H9 (cell line): ENCODE measurements around the gene DAPK1. TPM values are rescaled to one million over a fixed set of nuclear protein-coding genes. Genes with fewer than 3 reads are reported as not detected.
A peak's percentile ranks its signal among the peaks of the same experiment; 100 is the strongest.

Source experiments
- DNase-seq: peaks from one replicate; pipeline ENCODE4 v3.0.0-alpha.2; 2017
- H2AFZ ChIP-seq: one replicate; pipeline ENCODE4 v1.6.1; 2013; ENCODE audit warnings: mild to moderate bottlenecking, low read length, control low read depth, moderate library complexity
- H2AK5ac ChIP-seq: 2 replicates; pipeline ENCODE4 v1.6.1; 2013; ENCODE audit warnings: low read length, control low read depth, mixed read lengths; ENCODE audit not compliant: insufficient read length
- H2BK120ac ChIP-seq: one replicate; pipeline ENCODE4 v1.6.1; 2013; ENCODE audit warnings: low read depth, mild to moderate bottlenecking, low read length, control low read depth, inconsistent platforms; ENCODE audit not compliant: poor library complexity, severe bottlenecking
- H2BK12ac ChIP-seq: 2 replicates; pipeline ENCODE4 v1.6.1; 2013; ENCODE audit warnings: low read length, control low read depth, mixed read lengths, low read depth; ENCODE audit not compliant: insufficient read length
- H2BK15ac ChIP-seq: 2 replicates; pipeline ENCODE4 v1.6.1; 2013; ENCODE audit warnings: low read depth, low read length, control low read depth
- H2BK20ac ChIP-seq: one replicate; pipeline ENCODE4 v1.6.1; 2013; ENCODE audit warnings: low read depth, mild to moderate bottlenecking, low read length, control low read depth, inconsistent platforms; ENCODE audit not compliant: poor library complexity, severe bottlenecking
- H2BK5ac ChIP-seq: 2 replicates; pipeline ENCODE4 v1.6.1; 2013; ENCODE audit warnings: low read length, control low read depth, mixed read lengths; ENCODE audit not compliant: insufficient read length
- H3K14ac ChIP-seq: 2 replicates; pipeline ENCODE4 v1.6.1; 2013; ENCODE audit warnings: low read length, control low read depth; ENCODE audit not compliant: insufficient read depth
- H3K18ac ChIP-seq: 2 replicates; pipeline ENCODE4 v1.6.1; 2013; ENCODE audit warnings: low read depth, mild to moderate bottlenecking, mixed read lengths, low read length, control low read depth; ENCODE audit not compliant: insufficient read length
- H3K23ac ChIP-seq: 2 replicates; pipeline ENCODE4 v1.6.1; 2013; ENCODE audit warnings: low read length, control low read depth, mixed read lengths, low read depth; ENCODE audit not compliant: insufficient read length
- H3K23me2 ChIP-seq: 2 replicates; pipeline ENCODE4 v1.6.1; 2013; ENCODE audit warnings: low read depth, mild to moderate bottlenecking, mixed read lengths, low read length, control low read depth; ENCODE audit not compliant: insufficient read length, poor library complexity, severe bottlenecking
- H3K27ac ChIP-seq: 2 replicates; pipeline ENCODE4 v1.5.1; 2013; ENCODE audit warnings: low read length, control low read depth, mixed read lengths, low read depth; ENCODE audit not compliant: insufficient read length
- H3K27me3 ChIP-seq: 2 replicates; pipeline ENCODE4 v1.6.1; 2013; ENCODE audit warnings: low read length, control low read depth, inconsistent platforms; ENCODE audit not compliant: insufficient read depth
- H3K4ac ChIP-seq: 2 replicates; pipeline ENCODE4 v1.6.1; 2013; ENCODE audit warnings: low read depth, mild to moderate bottlenecking, control low read depth, inconsistent platforms, low read length, moderate library complexity
- H3K4me1 ChIP-seq: 2 replicates; pipeline ENCODE4 v1.6.1; 2013; ENCODE audit warnings: low read length, control low read depth, inconsistent platforms; ENCODE audit not compliant: insufficient read depth
- H3K4me2 ChIP-seq: 2 replicates; pipeline ENCODE4 v1.6.1; 2013; ENCODE audit warnings: low read length, control low read depth, mixed read lengths; ENCODE audit not compliant: insufficient read length, insufficient read depth
- H3K56ac ChIP-seq: 2 replicates; pipeline ENCODE4 v1.6.1; 2013; ENCODE audit warnings: low read depth, mild to moderate bottlenecking, mixed read lengths, low read length, control low read depth; ENCODE audit not compliant: insufficient read length
- H3K79me1 ChIP-seq: 2 replicates; pipeline ENCODE4 v1.6.1; 2013; ENCODE audit warnings: low read depth, mild to moderate bottlenecking, moderate library complexity, low read length, control low read depth, inconsistent platforms; ENCODE audit not compliant: insufficient read depth, poor library complexity, severe bottlenecking
- H3K79me2 ChIP-seq: 2 replicates; pipeline ENCODE4 v1.6.1; 2013; ENCODE audit warnings: low read length, control low read depth, inconsistent platforms; ENCODE audit not compliant: insufficient read depth
- H3K9ac ChIP-seq: 2 replicates; pipeline ENCODE4 v1.6.1; 2013; ENCODE audit warnings: low read length, control low read depth, mixed read lengths; ENCODE audit not compliant: insufficient read length; ENCODE audit errors: extremely low read depth
- H3K9me3 ChIP-seq: one replicate; pipeline ENCODE4 v1.6.1; 2013; ENCODE audit warnings: low read depth, low read length, inconsistent platforms; ENCODE audit not compliant: control insufficient read depth
- H3T11ph ChIP-seq: one replicate; pipeline ENCODE4 v1.6.1; 2013; ENCODE audit warnings: mild to moderate bottlenecking, low read length, control low read depth, inconsistent platforms
- H4K20me1 ChIP-seq: one replicate; pipeline ENCODE4 v1.6.1; 2013; ENCODE audit not compliant: control insufficient read depth, insufficient read length, insufficient read depth
- H4K5ac ChIP-seq: 2 replicates; pipeline ENCODE4 v1.6.1; 2013; ENCODE audit warnings: low read depth, mild to moderate bottlenecking, mixed read lengths, low read length, control low read depth; ENCODE audit not compliant: insufficient read length
- H4K8ac ChIP-seq: replicated peaks from 2 replicates; pipeline ENCODE4 v1.6.1; 2013; ENCODE audit warnings: low read length, control low read depth, mixed read lengths, low read depth; ENCODE audit not compliant: insufficient read length
- H4K91ac ChIP-seq: 2 replicates; pipeline ENCODE4 v1.6.1; 2013; ENCODE audit warnings: low read depth, mild to moderate bottlenecking, moderate library complexity, mixed read lengths, low read length, control low read depth; ENCODE audit not compliant: insufficient read length
- H3K27ac Mint-ChIP-seq, 3 experiments: 2 replicates in 2 of 3; 3 replicates in 1 of 3; pipeline ENCODE4 v1.8.0; 2020 to 2021; ENCODE audit warnings: mixed read lengths in 3 of 3, mild to moderate bottlenecking in 1 of 3, moderate library complexity in 1 of 3
- H3K27me3 Mint-ChIP-seq: 2 replicates; pipeline ENCODE4 v1.8.0; 2021; ENCODE audit warnings: low read depth, mild to moderate bottlenecking, moderate library complexity, mixed read lengths
- H3K36me3 Mint-ChIP-seq, 3 experiments: 2 replicates in 2 of 3; 3 replicates in 1 of 3; pipeline ENCODE4 v1.8.0; 2020 to 2021; ENCODE audit warnings: low read depth in 3 of 3, mixed read lengths in 3 of 3; ENCODE audit not compliant: insufficient read depth in 1 of 3
- H3K4me1 Mint-ChIP-seq, 2 experiments: 2 replicates each; pipeline ENCODE4 v1.8.0; 2020; ENCODE audit warnings: mixed read lengths in 2 of 2
- H3K4me3 Mint-ChIP-seq, 2 experiments: 2 replicates in 1 of 2; 3 replicates in 1 of 2; pipeline ENCODE4 v1.8.0; 2020 to 2021; ENCODE audit warnings: mild to moderate bottlenecking in 2 of 2, mixed read lengths in 2 of 2, moderate library complexity in 1 of 2
- H3K9me3 Mint-ChIP-seq, 2 experiments: 2 replicates in 1 of 2; 3 replicates in 1 of 2; pipeline ENCODE4 v1.8.0; 2020; ENCODE audit warnings: mild to moderate bottlenecking in 2 of 2, mixed read lengths in 2 of 2, moderate library complexity in 1 of 2
- CTCF ChIP-seq: fragments of 200-600 bp; sonication (generic); conservative IDR thresholded peaks from 3 replicates; pipeline ENCODE4 v1.8.0; 2021; ENCODE audit warnings: antibody characterized with exemption, mild to moderate bottlenecking
- WGBS: extraction: QIAGEN DNeasy Blood & Tissue Kit; methylation state at CpG from one replicate; pipeline ENCODE4 v1.1.7; 2013; ENCODE audit warnings: missing lambda C conversion rate, low lambda C conversion rate, mixed read lengths; ENCODE audit not compliant: insufficient read length; ENCODE audit errors: extremely low coverage; 5-methylcytosine and 5-hydroxymethylcytosine counted together
- total RNA-seq: library from RNA; stranded (reverse); gene quantifications from 2 replicates; pipeline ENCODE4 v1.2.1, GENCODE V29; 2021

The DAPK1 gene
- total RNA-seq, 1 experiment from 2014 or later = 79.4 TPM

GRCh38 chr9:87595610-87596009 lies 97.9 kb downstream of the DAPK1 start:
- H3K9ac ChIP-seq = no peak overlapping the region
- no peak overlapping the region for H3K23ac ChIP-seq
- H4K5ac ChIP-seq = no peak overlapping the region
- no peak overlapping the region for H4K91ac ChIP-seq
- peaks cover 3% of the 10 kb centered on the region for H3K79me1 ChIP-seq
- H2BK20ac ChIP-seq = no peak overlapping the region
- no peak overlapping the region; the same call in 1 of the 2 replicates for H3K4ac ChIP-seq
- no peaks in the 10 kb centered on the region for H3K9me3 ChIP-seq
- no peak overlapping the region for H2BK15ac ChIP-seq
- peak; percentile 56 for DNase-seq
- H3K27me3 ChIP-seq = no peaks in the 10 kb centered on the region
- H2BK5ac ChIP-seq = no peak overlapping the region
- Mint-ChIP-seq H3K27ac (peak overlapping the region in 2 of 3 experiments; percentile 59 to 80; a peak in 6 of 7 replicates), H3K9me3 (no peaks in the 10 kb centered on the region), H3K4me3 (no peak overlapping the region), H3K27me3 (no peaks in the 10 kb centered on the region), H3K4me1 (peaks cover 38 to 53% of the 10 kb centered on the region in 2 experiments), H3K36me3 (no peaks in the 10 kb centered on the region)
- H3K27ac ChIP-seq = no peak overlapping the region
- no peak overlapping the region for H2AFZ ChIP-seq
- TF ChIP-seq CTCF = no peak
- no peak overlapping the region for H2BK12ac ChIP-seq
- no peak overlapping the region for H3K4me2 ChIP-seq
- no CpG with 5 or more reads among the region's 12 CpGs for WGBS
- no peak overlapping the region for H2AK5ac ChIP-seq
- no peak overlapping the region for H3K14ac ChIP-seq
- no peaks in the 10 kb centered on the region for H4K20me1 ChIP-seq
- no peak overlapping the region for H3T11ph ChIP-seq
- H3K56ac ChIP-seq = no peak overlapping the region
- peaks cover 2% of the 10 kb centered on the region; the same call in 1 of the 2 replicates for H3K79me2 ChIP-seq
- H2BK120ac ChIP-seq = no peak overlapping the region
- H3K4me1 ChIP-seq = peaks cover 9% of the 10 kb centered on the region; the same call in 1 of the 2 replicates
- H3K23me2 ChIP-seq = no peaks in the 10 kb centered on the region
- H4K8ac ChIP-seq = no peak overlapping the region
- H3K18ac ChIP-seq = peak overlapping the region; percentile 27
